Retinal pigment epithelial cell (primary cell): ENCODE results near the gene DDX54.

Source experiments
- DNase-seq: peaks from one replicate; pipeline ENCODE4 v3.0.0-alpha.2; 2010; ENCODE audit warnings: low read depth
- H3K4me3 ChIP-seq: 2 replicates; pipeline ENCODE4 v1.5.1; 2011; ENCODE audit warnings: mild to moderate bottlenecking, low read length, control low read depth, moderate library complexity
- TF ChIP-seq, protein P1 (sequence below): conservative IDR thresholded peaks from 2 replicates; pipeline ENCODE4 v1.5.1; 2011; ENCODE audit warnings: low read depth, low read length, control low read depth, inconsistent platforms

Gene DDX54

GRCh38 chr12:113109360-113109759 lies 75.9 kb downstream of the DDX54 start:
- TF ChIP-seq, protein P1, sequence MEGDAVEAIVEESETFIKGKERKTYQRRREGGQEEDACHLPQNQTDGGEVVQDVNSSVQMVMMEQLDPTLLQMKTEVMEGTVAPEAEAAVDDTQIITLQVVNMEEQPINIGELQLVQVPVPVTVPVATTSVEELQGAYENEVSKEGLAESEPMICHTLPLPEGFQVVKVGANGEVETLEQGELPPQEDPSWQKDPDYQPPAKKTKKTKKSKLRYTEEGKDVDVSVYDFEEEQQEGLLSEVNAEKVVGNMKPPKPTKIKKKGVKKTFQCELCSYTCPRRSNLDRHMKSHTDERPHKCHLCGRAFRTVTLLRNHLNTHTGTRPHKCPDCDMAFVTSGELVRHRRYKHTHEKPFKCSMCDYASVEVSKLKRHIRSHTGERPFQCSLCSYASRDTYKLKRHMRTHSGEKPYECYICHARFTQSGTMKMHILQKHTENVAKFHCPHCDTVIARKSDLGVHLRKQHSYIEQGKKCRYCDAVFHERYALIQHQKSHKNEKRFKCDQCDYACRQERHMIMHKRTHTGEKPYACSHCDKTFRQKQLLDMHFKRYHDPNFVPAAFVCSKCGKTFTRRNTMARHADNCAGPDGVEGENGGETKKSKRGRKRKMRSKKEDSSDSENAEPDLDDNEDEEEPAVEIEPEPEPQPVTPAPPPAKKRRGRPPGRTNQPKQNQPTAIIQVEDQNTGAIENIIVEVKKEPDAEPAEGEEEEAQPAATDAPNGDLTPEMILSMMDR = no peak
- H3K4me3 ChIP-seq = no peak overlapping the region
- DNase-seq = no peak

GRCh38 chr12:113108308-113108707 lies 77.0 kb downstream of the DDX54 start:
- TF ChIP-seq, protein P1 = no peak
- no peak overlapping the region for H3K4me3 ChIP-seq
- DNase-seq = no peak
